ENCODE results near the gene NEK1. TPM values are rescaled to one million over a fixed set of nuclear protein-coding genes. Genes with fewer than 3 reads are reported as not detected.

The NEK1 gene
- total and polyA plus RNA-seq, 3 donors from 2014 or later, result 10.3 to 27.9 (median 25.5) TPM

- intact Hi-C loops (cut with DNase I; ENCODE audit: low total_unique reads), result no loop called here
- DNase-seq, result peak; percentile 49
- Histone ChIP-seq H3K4me3 (no peak overlapping the region), H3K27me3 (no peaks in the 10 kb centered on the region), H3K36me3 (ENCODE audit: low read depth, missing control alignments) (no peaks in the 10 kb centered on the region), H3K4me1 (no peaks in the 10 kb centered on the region), H3K27ac (no peak overlapping the region), H3K9me3 (no peaks in the 10 kb centered on the region)
- no peak for TF ChIP-seq POLR2A (IDR thresholded peaks at IDR 0.05)
- TF ChIP-seq CTCF (IDR thresholded peaks at IDR 0.05), result peak; percentile 33 to 50 (median 43)
- 32 to 33% methylated on average over 7 of the region's 7 CpGs for WGBS, 2 donors
Measured at GRCh38 chr4:169485791-169486742, 126.3 kb downstream of the NEK1 start.

- no peak for TF ChIP-seq CTCF (IDR thresholded peaks at IDR 0.05)
- no peak for TF ChIP-seq POLR2A (IDR thresholded peaks at IDR 0.05)
- no peaks in the 10 kb centered on the region for H3K36me3 ChIP-seq (ENCODE audit: low read depth, missing control alignments)
- intact Hi-C loops (cut with DNase I; ENCODE audit: low total_unique reads), result no loop called here
- no peak for DNase-seq
- H3K4me3 ChIP-seq, result no peak overlapping the region
- H3K27me3 ChIP-seq, result no peaks in the 10 kb centered on the region
- no peak overlapping the region for H3K27ac ChIP-seq
- H3K4me1 ChIP-seq, result no peaks in the 10 kb centered on the region
- no peaks in the 10 kb centered on the region for H3K9me3 ChIP-seq
Measured at GRCh38 chr4:169485086-169485485, 127.3 kb downstream of the NEK1 start.

- H3K4me1 ChIP-seq, result no peaks in the 10 kb centered on the region
Measured at GRCh38 chr4:169484485-169484884, 127.9 kb downstream of the NEK1 start.

GRCh38 chr4:169464080-169464479, 148.3 kb downstream of the NEK1 start:
- intact Hi-C loops (cut with DNase I; ENCODE audit: low total_unique reads), result no loop called here
- WGBS, 2 donors, result 67 to 78% methylated on average over 3 of the region's 3 CpGs
- DNase-seq, result no peak
- Histone ChIP-seq H3K4me1 (no peaks in the 10 kb centered on the region), H3K27me3 (no peaks in the 10 kb centered on the region), H3K4me3 (no peak overlapping the region), H3K9me3 (no peaks in the 10 kb centered on the region), H3K36me3 (ENCODE audit: low read depth, missing control alignments) (no peaks in the 10 kb centered on the region), H3K27ac (no peak overlapping the region)
- no peak for TF ChIP-seq CTCF (IDR thresholded peaks at IDR 0.05)
- TF ChIP-seq POLR2A (IDR thresholded peaks at IDR 0.05), result no peak

More at GRCh38 chr4:169484485-169484884, 127.9 kb downstream of the NEK1 start:
- 43 to 50% methylated on average over 3 of the region's 3 CpGs for WGBS, 2 donors
- peak; percentile 26 for DNase-seq
- Histone ChIP-seq H3K9me3 (no peaks in the 10 kb centered on the region), H3K4me3 (no peak overlapping the region), H3K27ac (no peak overlapping the region), H3K27me3 (no peaks in the 10 kb centered on the region), H3K36me3 (ENCODE audit: low read depth, missing control alignments) (no peaks in the 10 kb centered on the region)
- TF ChIP-seq POLR2A (IDR thresholded peaks at IDR 0.05) (no peak), CTCF (IDR thresholded peaks at IDR 0.05) (no peak)
- intact Hi-C loops (cut with DNase I; ENCODE audit: low total_unique reads), result no loop called here

Data from testis (tissue), 3 donors.